Liver (tissue), 9 donors: Measurements from ENCODE around the gene ZBTB45. TPM values are rescaled to one million over a fixed set of nuclear protein-coding genes. Genes with fewer than 3 reads are reported as not detected.

Source experiments
- DNase-seq: peaks from one replicate; pipeline ENCODE4 v3.0.0-alpha.2; 2017; ENCODE audit warnings: low spot score
- H3K27ac ChIP-seq, 2 donors: one replicate each; pipeline ENCODE4 v1.7.0; 2013; ENCODE audit warnings: inconsistent platforms in 2 of 2, low read length in 2 of 2, control low read depth in 1 of 2, low read depth in 1 of 2, mild to moderate bottlenecking in 1 of 2
- H3K27me3 ChIP-seq, 4 donors: one replicate each; pipeline versions ENCODE4 v1.6.1 to v1.7.0; 2013; ENCODE audit warnings: low read length in 3 of 4, inconsistent platforms in 1 of 4, mild to moderate bottlenecking in 1 of 4, moderate library complexity in 1 of 4; ENCODE audit not compliant: control insufficient read depth in 4 of 4, insufficient read depth in 4 of 4
- H3K36me3 ChIP-seq, 4 donors: one replicate each; pipeline versions ENCODE4 v1.6.1 to v1.7.0; 2013; ENCODE audit warnings: low read length in 3 of 4, mild to moderate bottlenecking in 3 of 4, low read depth in 1 of 4, moderate library complexity in 1 of 4; ENCODE audit not compliant: control insufficient read depth in 4 of 4, insufficient read depth in 3 of 4
- H3K4me1 ChIP-seq, 4 donors: one replicate each; pipeline versions ENCODE4 v1.6.1 to v1.7.0; 2013; ENCODE audit warnings: low read length in 3 of 4, mild to moderate bottlenecking in 3 of 4, moderate library complexity in 1 of 4; ENCODE audit not compliant: control insufficient read depth in 4 of 4, insufficient read depth in 4 of 4
- H3K4me3 ChIP-seq, 3 donors: one replicate each; pipeline versions ENCODE4 v1.6.1 to v1.7.0; 2013; ENCODE audit warnings: low read length in 3 of 3, control low read depth in 1 of 3, low read depth in 1 of 3, mild to moderate bottlenecking in 1 of 3
- H3K9ac ChIP-seq, 2 donors: one replicate each; pipeline ENCODE4 v1.7.0; 2013; ENCODE audit warnings: low read length in 2 of 2, mild to moderate bottlenecking in 2 of 2, moderate library complexity in 2 of 2, control low read depth in 1 of 2, low read depth in 1 of 2
- H3K9me3 ChIP-seq, 4 donors: one replicate each; pipeline versions ENCODE4 v1.6.1 to v1.7.0; 2013; ENCODE audit warnings: low read length in 3 of 4; ENCODE audit not compliant: control insufficient read depth in 4 of 4
- ATF3 ChIP-seq: IDR thresholded peaks from 2 replicates; pipeline ENCODE4 v1.6.1; 2016; ENCODE audit warnings: antibody characterized with exemption
- CTCF ChIP-seq: fragments of 150-350 bp; IDR thresholded peaks from 2 replicates; pipeline ENCODE4 v1.5.1; 2017; ENCODE audit warnings: improper control_type of control experiment, low read depth, low read length; ENCODE audit not compliant: missing input control
- FOXA2 ChIP-seq: IDR thresholded peaks from 2 replicates; pipeline ENCODE4 v1.6.1; 2016; ENCODE audit warnings: antibody characterized with exemption
- GABPA ChIP-seq, 2 donors: IDR thresholded peaks in 1 of 2; conservative IDR thresholded peaks in 1 of 2; 2 replicates each; pipeline ENCODE4 v1.6.1; 2016; ENCODE audit warnings: antibody characterized with exemption in 2 of 2, mild to moderate bottlenecking in 1 of 2, moderate library complexity in 1 of 2
- HNF4A ChIP-seq, 2 donors: conservative IDR thresholded peaks; 2 replicates each; pipeline ENCODE4 v1.6.1; 2016; ENCODE audit warnings: antibody characterized with exemption in 2 of 2, mild to moderate bottlenecking in 2 of 2
- JUND ChIP-seq, 2 donors: IDR thresholded peaks; 2 replicates each; pipeline ENCODE4 v1.6.1; 2016; ENCODE audit warnings: antibody characterized with exemption in 2 of 2
- MAX ChIP-seq: IDR thresholded peaks from 2 replicates; pipeline ENCODE4 v1.6.1; 2016; ENCODE audit warnings: antibody characterized with exemption
- NR2F2 ChIP-seq: IDR thresholded peaks from 2 replicates; pipeline ENCODE4 v1.6.1; 2016; ENCODE audit warnings: antibody characterized with exemption
- REST ChIP-seq: IDR thresholded peaks from 2 replicates; pipeline ENCODE4 v1.6.1; 2016; ENCODE audit warnings: antibody characterized with exemption, mild to moderate bottlenecking
- RXRA ChIP-seq, 2 donors: IDR thresholded peaks; 2 replicates each; pipeline ENCODE4 v1.6.1; 2017 to 2018; ENCODE audit warnings: antibody characterized with exemption in 2 of 2, mild to moderate bottlenecking in 1 of 2
- SP1 ChIP-seq: IDR thresholded peaks from 2 replicates; pipeline ENCODE4 v1.6.1; 2018; ENCODE audit warnings: antibody characterized with exemption, mild to moderate bottlenecking
- YY1 ChIP-seq: IDR thresholded peaks from 2 replicates; pipeline ENCODE4 v1.6.1; 2016; ENCODE audit warnings: antibody characterized with exemption, mild to moderate bottlenecking
- WGBS: extraction: QIAGEN DNeasy Blood & Tissue Kit; methylation state at CpG from one replicate; pipeline ENCODE4 v1.1.7; 2013; 5-methylcytosine and 5-hydroxymethylcytosine counted together
- polyA plus RNA-seq, 2 donors: library from polyadenylated mRNA; stranded (reverse) in 1 of 2; unstranded in 1 of 2; fragments of 200-250 nt in 1 of 2; fragments of >200 nt in 1 of 2; fragmentation: Nextera tagmentation in 1 of 2; extraction: Ambion mirVana in 1 of 2; gene quantifications; one replicate each; pipeline versions ENCODE4 v1.2.1 to v1.2.3, GENCODE V29; 2013 to 2015
- total RNA-seq, 2 donors: library from RNA; depleted of rRNA; stranded (reverse); fragments of >200 nt; gene quantifications; one replicate each; pipeline ENCODE4 v1.2.3, GENCODE V29; 2014
- donor health status: healthy.
- donor health status: healthy.
- donor health status: healthy.
- donor health status: healthy.
- donor health status: healthy.

The ZBTB45 gene
- total and polyA plus RNA-seq, 4 donors, result 2.1 to 4.0 (median 2.7) TPM

GRCh38 chr19:58568453-58569130 is 49.0 kb upstream of the ZBTB45 start:
- no peak for DNase-seq
- H3K4me1 ChIP-seq, result peaks cover 3 to 11% (median 7%) of the 10 kb centered on the region in 4 donors
- H3K9me3 ChIP-seq, result no peaks in the 10 kb centered on the region
- H3K4me3 ChIP-seq, result no peak overlapping the region
- TF ChIP-seq HNF4A (conservative IDR thresholded peaks at IDR 0.05) (no peak), ATF3 (no peak), MAX (no peak), REST (no peak), YY1 (no peak), GABPA (IDR thresholded peaks at IDR 0.05 in 1 of 2, conservative IDR thresholded peaks at IDR 0.05 in 1 of 2) (no peak), CTCF (no peak), JUND (IDR thresholded peaks at IDR 0.05) (no peak)
- WGBS, result 95% methylated on average over 4 of the region's 4 CpGs
- H3K27me3 ChIP-seq, result no peaks in the 10 kb centered on the region
- no peak overlapping the region for H3K27ac ChIP-seq
- no peak overlapping the region for H3K9ac ChIP-seq
- peaks cover 2 to 18% (median 7%) of the 10 kb centered on the region in 4 donors for H3K36me3 ChIP-seq

- H3K9ac ChIP-seq, result no peak overlapping the region
- H3K27ac ChIP-seq, result no peak overlapping the region
- H3K36me3 ChIP-seq, result peaks cover 2 to 18% (median 7%) of the 10 kb centered on the region in 4 donors
- no peak for DNase-seq
- H3K27me3 ChIP-seq, result no peaks in the 10 kb centered on the region
- no peaks in the 10 kb centered on the region for H3K9me3 ChIP-seq
- peaks cover 15 to 19% (median 17%) of the 10 kb centered on the region in 4 donors for H3K4me1 ChIP-seq
- TF ChIP-seq SP1 (no peak), NR2F2 (no peak), GABPA (IDR thresholded peaks at IDR 0.05 in 1 of 2, conservative IDR thresholded peaks at IDR 0.05 in 1 of 2) (no peak), RXRA (IDR thresholded peaks at IDR 0.05) (no peak), HNF4A (conservative IDR thresholded peaks at IDR 0.05) (no peak), FOXA2 (no peak), JUND (IDR thresholded peaks at IDR 0.05) (no peak), YY1 (no peak)
- 98% methylated on average over 5 of the region's 5 CpGs for WGBS
- H3K4me3 ChIP-seq, result no peak overlapping the region
These were observed 47.4 kb upstream of the ZBTB45 start for GRCh38 chr19:58566989-58567388.
